CD14-positive monocyte (primary cell): ENCODE data around the gene ZEB2. TPM values are rescaled to one million over a fixed set of nuclear protein-coding genes. Genes with fewer than 3 reads are reported as not detected.

Experiments
- DNase-seq, 3 donors: peaks; one replicate each; pipeline ENCODE4 v3.0.0-alpha.2; 2011 to 2022
- H2AFZ ChIP-seq: 2 replicates; pipeline ENCODE4 v1.6.0; 2012; ENCODE audit warnings: mild to moderate bottlenecking, low read depth, low read length, inconsistent platforms; ENCODE audit not compliant: insufficient read depth, poor library complexity, severe bottlenecking
- H3K27ac ChIP-seq, 2 donors: 1 replicate in 1 of 2; 2 replicates in 1 of 2; pipeline ENCODE4 v1.5.1; 2012 to 2013; ENCODE audit warnings: low read length in 2 of 2, control low read depth in 1 of 2, inconsistent platforms in 1 of 2, low read depth in 1 of 2, mild to moderate bottlenecking in 1 of 2
- H3K27me3 ChIP-seq, 2 donors: one replicate each; pipeline versions ENCODE4 v1.6.0 to v1.6.1; 2011 to 2013; ENCODE audit warnings: low read length in 2 of 2; ENCODE audit not compliant: control insufficient read depth in 2 of 2, insufficient read depth in 2 of 2
- H3K36me3 ChIP-seq, 2 donors: replicated peaks in 1 of 2; 1 replicate in 1 of 2; 2 replicates in 1 of 2; pipeline versions ENCODE4 v1.5.1 to v1.6.1; 2012 to 2013; ENCODE audit warnings: low read length in 2 of 2, control low read depth in 1 of 2, inconsistent platforms in 1 of 2, mild to moderate bottlenecking in 1 of 2; ENCODE audit not compliant: insufficient read depth in 2 of 2, control insufficient read depth in 1 of 2
- H3K4me1 ChIP-seq, 2 donors: 1 replicate in 1 of 2; 2 replicates in 1 of 2; pipeline versions ENCODE4 v1.5.1 to v1.6.1; 2012 to 2013; ENCODE audit warnings: low read length in 2 of 2, control low read depth in 1 of 2, inconsistent platforms in 1 of 2, mild to moderate bottlenecking in 1 of 2, moderate library complexity in 1 of 2; ENCODE audit not compliant: insufficient read depth in 2 of 2, control insufficient read depth in 1 of 2
- H3K4me2 ChIP-seq: replicated peaks from 2 replicates; pipeline ENCODE3; 2012; ENCODE audit warnings: low read length, moderate library complexity, mild to moderate bottlenecking; ENCODE audit not compliant: poor library complexity, severe bottlenecking; ENCODE audit errors: extremely low read depth
- H3K4me3 ChIP-seq, 3 experiments: fragments of 200-600 bp in 1 of 3; sonication (generic) in 1 of 3; replicated peaks in 1 of 3; 1 replicate in 2 of 3; 2 replicates in 1 of 3; pipeline ENCODE4 v1.5.1; 2011 to 2013; ENCODE audit warnings: low read length in 3 of 3, mild to moderate bottlenecking in 3 of 3, control low read depth in 2 of 3, low read depth in 2 of 3, inconsistent platforms in 1 of 3, moderate library complexity in 1 of 3
- H3K79me2 ChIP-seq: 2 replicates; pipeline ENCODE4 v1.6.0; 2012; ENCODE audit warnings: mild to moderate bottlenecking, control low read depth, inconsistent platforms, low read length, moderate library complexity; ENCODE audit not compliant: insufficient read depth
- H3K9ac ChIP-seq: 2 replicates; pipeline ENCODE4 v1.6.0; 2017; ENCODE audit warnings: low read length, mild to moderate bottlenecking; ENCODE audit not compliant: insufficient read depth, poor library complexity, severe bottlenecking
- H3K9me3 ChIP-seq, 2 donors: replicated peaks in 1 of 2; 1 replicate in 1 of 2; 2 replicates in 1 of 2; pipeline versions ENCODE4 v1.5.1 to v1.6.1; 2012 to 2013; ENCODE audit warnings: low read length in 2 of 2, control low read depth in 1 of 2; ENCODE audit not compliant: control insufficient read depth in 1 of 2, insufficient read depth in 1 of 2
- H4K20me1 ChIP-seq: 2 replicates; pipeline ENCODE4 v1.6.0; 2012; ENCODE audit warnings: mild to moderate bottlenecking, low read length, control low read depth, moderate library complexity; ENCODE audit not compliant: insufficient read depth
- H3K27ac Mint-ChIP-seq, 7 donors: one replicate each; pipeline ENCODE4 v1.8.0; 2020; ENCODE audit warnings: mild to moderate bottlenecking in 7 of 7, mixed read lengths in 7 of 7, moderate library complexity in 6 of 7, inconsistent platforms in 2 of 7
- H3K27me3 Mint-ChIP-seq, 3 donors: one replicate each; pipeline ENCODE4 v1.8.0; 2021 to 2022; ENCODE audit warnings: low read depth in 3 of 3, mild to moderate bottlenecking in 3 of 3, mixed read lengths in 3 of 3, moderate library complexity in 3 of 3, inconsistent platforms in 1 of 3
- H3K36me3 Mint-ChIP-seq, 2 donors: one replicate each; pipeline ENCODE4 v1.8.0; 2020; ENCODE audit warnings: mixed read lengths in 2 of 2, inconsistent platforms in 1 of 2, mild to moderate bottlenecking in 1 of 2
- H3K4me1 Mint-ChIP-seq: one replicate; pipeline ENCODE4 v1.8.0; 2020; ENCODE audit warnings: mild to moderate bottlenecking, mixed read lengths
- H3K4me3 Mint-ChIP-seq, 2 donors: one replicate each; pipeline ENCODE4 v1.8.0; 2020; ENCODE audit warnings: mild to moderate bottlenecking in 2 of 2, mixed read lengths in 2 of 2, moderate library complexity in 1 of 2
- H3K9me3 Mint-ChIP-seq, 7 donors: one replicate each; pipeline ENCODE4 v1.8.0; 2020 to 2022; ENCODE audit warnings: mixed read lengths in 7 of 7, mild to moderate bottlenecking in 6 of 7, moderate library complexity in 6 of 7, inconsistent platforms in 2 of 7
- CTCF ChIP-seq: fragments of 200-600 bp; IDR thresholded peaks from one replicate; pipeline ENCODE4 v1.8.0; 2022; ENCODE audit warnings: antibody characterized with exemption, mild to moderate bottlenecking
- WGBS: methylation state at CpG from one replicate; pipeline ENCODE4 v1.1.5; 2013; ENCODE audit warnings: missing lambda C conversion rate; ENCODE audit not compliant: insufficient coverage; 5-methylcytosine and 5-hydroxymethylcytosine counted together
- intact Hi-C, 2 donors: fragments of 100-400 bp; cut with micrococcal nuclease; formaldehyde crosslinking; loops; one replicate each; pipeline versions ENCODE4 v1.15.0 to v1.15.1; 2023
- polyA plus RNA-seq, 3 donors: library from polyadenylated mRNA; depleted of rRNA in 1 of 3; unstranded in 2 of 3; stranded (reverse) in 1 of 3; fragments of 300-500 nt in 2 of 3; fragments of >200 nt in 1 of 3; fragmentation: Illumina TruSeq in 2 of 3; gene quantifications; 1 replicate in 2 of 3; 2 replicates in 1 of 3; pipeline ENCODE4 v1.2.3, GENCODE V29; 2012 to 2021

The ZEB2 gene
- polyA plus RNA-seq, 3 donors: 76.8 to 325 (median 93.8) TPM

DNA sequence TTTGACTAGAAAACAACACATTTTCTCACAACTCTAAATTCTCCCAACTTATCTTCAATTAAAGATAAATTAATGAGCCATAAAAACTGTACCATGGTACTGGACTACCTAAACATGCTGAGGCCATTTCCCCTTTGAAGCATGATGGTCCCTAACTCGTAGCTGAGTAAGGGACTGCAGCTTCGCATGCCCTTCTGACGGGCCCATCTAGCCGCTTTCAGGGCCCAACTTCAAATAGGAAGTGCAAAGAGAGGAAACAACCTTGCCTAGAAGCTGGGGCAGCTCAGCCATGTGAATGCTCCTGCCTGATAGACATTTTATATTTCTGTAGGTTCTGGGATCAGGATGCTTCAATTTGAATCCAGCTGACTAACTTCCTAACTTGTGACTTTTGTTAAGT lies 72.4 kb downstream of the ZEB2 start:
- Histone ChIP-seq H3K9me3 (no peaks in the 10 kb centered on the region), H4K20me1 (peaks cover 100% of the 10 kb centered on the region), H3K4me2 (no peak overlapping the region), H3K9ac (no peak overlapping the region), H3K36me3 (peaks cover 57 to 87% of the 10 kb centered on the region in 2 donors), H2AFZ (no peak overlapping the region), H3K4me1 (peaks cover 55 to 78% of the 10 kb centered on the region in 2 donors), H3K4me3 (no peak overlapping the region), H3K27ac (peak overlapping the region; percentile 25 to 68), H3K79me2 (peaks cover 100% of the 10 kb centered on the region), H3K27me3 (no peaks in the 10 kb centered on the region)
- peaks cover 69% of the 10 kb centered on the region for H3K4me1 Mint-ChIP-seq
- intact Hi-C loops: no loop called here
- WGBS: 66% methylated on average over 4 of the region's 4 CpGs
- H3K9me3 Mint-ChIP-seq: peaks cover 0 to 2% (median 0%) of the 10 kb centered on the region in 7 donors
- H3K27me3 Mint-ChIP-seq: peaks cover 0 to 5% (median 0%) of the 10 kb centered on the region in 3 donors
- TF ChIP-seq CTCF: no peak
- DNase-seq: peak in 1 of 3 donors; percentile 39
- peaks cover 72 to 80% of the 10 kb centered on the region in 2 donors for H3K36me3 Mint-ChIP-seq
- H3K27ac Mint-ChIP-seq: peak overlapping the region in 6 of 7 donors; percentile 17 to 82 (median 56)
- H3K4me3 Mint-ChIP-seq: no peak overlapping the region

DNA sequence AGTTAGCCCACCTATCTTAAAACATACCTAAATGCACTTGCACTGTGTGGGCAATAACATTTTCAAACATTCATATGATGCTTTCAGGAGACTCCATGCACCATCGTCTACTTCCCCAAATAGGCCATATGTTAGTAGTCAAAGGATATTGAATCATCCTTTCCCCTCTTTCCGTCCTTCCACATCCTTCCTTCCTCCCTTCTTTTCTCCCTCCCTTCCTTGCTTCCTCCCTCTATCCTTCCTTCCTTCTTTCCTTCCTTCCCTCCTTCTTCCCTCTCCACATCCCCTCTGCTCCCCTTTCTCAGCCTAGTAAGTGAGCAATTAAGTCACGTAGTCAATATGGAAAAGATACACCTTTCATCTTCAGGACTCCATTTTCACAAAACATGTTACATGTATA lies 73.8 kb downstream of the ZEB2 start:
- Histone ChIP-seq H4K20me1 (peaks cover 100% of the 10 kb centered on the region), H3K79me2 (peaks cover 100% of the 10 kb centered on the region), H2AFZ (no peak overlapping the region), H3K27ac (peak overlapping the region in 1 of 2 donors; percentile 69), H3K9ac (no peak overlapping the region), H3K36me3 (peaks cover 54 to 74% of the 10 kb centered on the region in 2 donors), H3K9me3 (no peaks in the 10 kb centered on the region), H3K4me1 (peaks cover 61 to 88% of the 10 kb centered on the region in 2 donors), H3K27me3 (no peaks in the 10 kb centered on the region), H3K4me2 (no peak overlapping the region), H3K4me3 (no peak overlapping the region)
- 100% methylated on average over 1 of the region's 3 CpGs for WGBS
- peaks cover 0 to 5% (median 0%) of the 10 kb centered on the region in 3 donors for H3K27me3 Mint-ChIP-seq
- no peak for TF ChIP-seq CTCF
- peak overlapping the region; percentile 74 to 93 (median 85) for H3K27ac Mint-ChIP-seq
- no peak overlapping the region for H3K4me3 Mint-ChIP-seq
- peak in 2 of 3 donors; percentile 35 to 49 for DNase-seq
- peaks cover 69% of the 10 kb centered on the region for H3K4me1 Mint-ChIP-seq
- intact Hi-C loops: no loop called here
- peaks cover 62 to 71% of the 10 kb centered on the region in 2 donors for H3K36me3 Mint-ChIP-seq
- H3K9me3 Mint-ChIP-seq: peaks cover 0 to 2% (median 0%) of the 10 kb centered on the region in 7 donors
